Left lung (tissue), 10 donors: ENCODE results near the gene SOCS2. TPM values are rescaled to one million over a fixed set of nuclear protein-coding genes. Genes with fewer than 3 reads are reported as not detected.
A peak's percentile ranks its signal among the peaks of the same experiment; 100 is the strongest.
"Not testable (repeated sequence)": the region's sequence is repeated elsewhere in the genome, so short reads cannot be mapped to it uniquely, and the experiment has no call there.

Experiments
- ATAC-seq: fragments of 200-7000 bp; cut with Tn5 transposase; one replicate; pipeline ENCODE4 v1.9.1; 2020; ENCODE audit warnings: moderate library complexity
- DNase-seq, 4 donors: peaks; one replicate each; pipeline ENCODE4 v3.0.0-alpha.2; 2013 to 2020
- H3K27ac ChIP-seq, 2 donors: fragments of 200-600 bp; sonication (generic) in 1 of 2; one replicate each; pipeline versions ENCODE4 v1.5.0 to v1.8.0; 2020 to 2021
- H3K27me3 ChIP-seq, 2 donors: fragments of 200-600 bp; sonication (generic) in 1 of 2; one replicate each; pipeline versions ENCODE4 v1.5.0 to v1.8.0; 2020 to 2021
- H3K36me3 ChIP-seq, 2 donors: fragments of 200-600 bp; sonication (generic) in 1 of 2; one replicate each; pipeline versions ENCODE4 v1.5.0 to v1.8.0; 2020 to 2021
- H3K4me1 ChIP-seq, 2 donors: fragments of 200-600 bp; one replicate each; pipeline ENCODE4 v1.8.0; 2021
- H3K4me3 ChIP-seq, 2 donors: fragments of 200-600 bp; sonication (generic) in 1 of 2; one replicate each; pipeline versions ENCODE4 v1.5.0 to v1.8.0; 2020 to 2021; ENCODE audit warnings: mild to moderate bottlenecking in 1 of 2
- H3K9me3 ChIP-seq, 2 donors: fragments of 200-600 bp; sonication (generic) in 1 of 2; one replicate each; pipeline versions ENCODE4 v1.5.0 to v1.8.0; 2020 to 2021
- intact Hi-C, 2 donors: fragments of 100-400 bp; cut with DNase I; formaldehyde crosslinking; loops; one replicate each; pipeline versions ENCODE4 v1.11.2 to v1.14.2; 2022
- polyA plus RNA-seq, 6 donors: library from polyadenylated mRNA; unstranded; fragments of 120-200 nt; gene quantifications; one replicate each; pipeline ENCODE4 v1.2.1, GENCODE V29; 2013; ENCODE audit not compliant: insufficient read length in 6 of 6
- total RNA-seq, 2 donors: library from RNA; stranded (reverse); fragmentation: NEBNext Ultra II Directional; extraction: Animal tissue kit (Norgen Biotek cat#: 25700); gene quantifications; one replicate each; pipeline ENCODE4 v1.2.1, GENCODE V29; 2021
- TF ChIP-seq, protein P1 (sequence below), 2 donors: fragments of 200-600 bp; sonication (generic) in 1 of 2; IDR thresholded peaks; one replicate each; pipeline versions ENCODE4 v1.5.0 to v1.8.0; 2021; ENCODE audit warnings: antibody characterized with exemption in 2 of 2
- donor health status: DM: no; HTN: yes; CAD: no.
- donor health status: DM: no; HTN: no; CAD: no.

The SOCS2 gene
- total and polyA plus RNA-seq, 8 donors = 15.7 to 40.5 (median 31.0) TPM

DNA sequence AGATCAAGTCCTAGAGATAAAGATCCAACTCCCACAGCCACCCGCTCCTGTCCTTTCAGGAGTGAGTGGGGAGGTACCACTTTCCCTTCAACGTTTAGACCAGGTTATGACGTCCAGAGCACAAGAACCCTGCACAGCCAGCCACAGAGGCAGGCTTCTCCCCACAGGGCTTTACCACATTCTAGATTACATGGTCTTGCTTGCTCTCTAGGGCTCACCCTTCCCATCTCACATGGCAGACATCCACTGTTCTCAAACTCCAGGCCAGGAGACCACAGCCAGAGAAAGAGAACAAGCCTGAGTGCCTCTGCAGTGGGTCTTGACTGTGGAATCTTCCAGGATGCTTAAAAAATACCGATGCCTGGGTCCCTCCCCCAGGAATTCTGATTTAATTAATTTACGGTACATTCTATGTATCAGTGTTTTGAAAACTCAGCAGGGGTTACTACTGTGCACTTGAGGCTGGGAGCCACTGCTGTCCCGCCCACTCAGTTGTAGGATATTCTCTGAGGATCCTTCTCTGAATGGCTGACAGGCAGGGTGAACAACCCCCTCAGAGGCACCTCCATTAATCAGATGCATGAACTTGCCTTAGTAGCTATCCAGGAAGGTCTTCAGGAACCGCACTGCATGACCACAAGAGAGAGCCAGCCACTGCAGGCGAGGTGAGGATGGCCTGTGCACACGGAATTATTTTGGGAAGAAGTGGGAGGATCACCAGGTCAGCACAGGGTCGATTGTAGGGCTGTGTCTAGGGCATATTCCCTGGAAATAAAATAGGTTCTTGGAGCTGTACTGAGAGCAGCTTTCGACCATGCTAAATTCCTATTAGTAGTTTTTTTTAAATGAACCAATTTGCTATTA, 21.5 kb upstream of the SOCS2 start:
- no peaks in the 10 kb centered on the region for H3K4me1 ChIP-seq
- no peak for ATAC-seq
- no peaks in the 10 kb centered on the region for H3K9me3 ChIP-seq
- no peak overlapping the region for H3K27ac ChIP-seq
- intact Hi-C loops = no loop called here
- H3K4me3 ChIP-seq = no peak overlapping the region
- DNase-seq = no peak
- H3K27me3 ChIP-seq = no peaks in the 10 kb centered on the region
- TF ChIP-seq, protein P1, sequence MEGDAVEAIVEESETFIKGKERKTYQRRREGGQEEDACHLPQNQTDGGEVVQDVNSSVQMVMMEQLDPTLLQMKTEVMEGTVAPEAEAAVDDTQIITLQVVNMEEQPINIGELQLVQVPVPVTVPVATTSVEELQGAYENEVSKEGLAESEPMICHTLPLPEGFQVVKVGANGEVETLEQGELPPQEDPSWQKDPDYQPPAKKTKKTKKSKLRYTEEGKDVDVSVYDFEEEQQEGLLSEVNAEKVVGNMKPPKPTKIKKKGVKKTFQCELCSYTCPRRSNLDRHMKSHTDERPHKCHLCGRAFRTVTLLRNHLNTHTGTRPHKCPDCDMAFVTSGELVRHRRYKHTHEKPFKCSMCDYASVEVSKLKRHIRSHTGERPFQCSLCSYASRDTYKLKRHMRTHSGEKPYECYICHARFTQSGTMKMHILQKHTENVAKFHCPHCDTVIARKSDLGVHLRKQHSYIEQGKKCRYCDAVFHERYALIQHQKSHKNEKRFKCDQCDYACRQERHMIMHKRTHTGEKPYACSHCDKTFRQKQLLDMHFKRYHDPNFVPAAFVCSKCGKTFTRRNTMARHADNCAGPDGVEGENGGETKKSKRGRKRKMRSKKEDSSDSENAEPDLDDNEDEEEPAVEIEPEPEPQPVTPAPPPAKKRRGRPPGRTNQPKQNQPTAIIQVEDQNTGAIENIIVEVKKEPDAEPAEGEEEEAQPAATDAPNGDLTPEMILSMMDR (IDR thresholded peaks at IDR 0.05) = no peak
- H3K36me3 ChIP-seq = no peaks in the 10 kb centered on the region

DNA sequence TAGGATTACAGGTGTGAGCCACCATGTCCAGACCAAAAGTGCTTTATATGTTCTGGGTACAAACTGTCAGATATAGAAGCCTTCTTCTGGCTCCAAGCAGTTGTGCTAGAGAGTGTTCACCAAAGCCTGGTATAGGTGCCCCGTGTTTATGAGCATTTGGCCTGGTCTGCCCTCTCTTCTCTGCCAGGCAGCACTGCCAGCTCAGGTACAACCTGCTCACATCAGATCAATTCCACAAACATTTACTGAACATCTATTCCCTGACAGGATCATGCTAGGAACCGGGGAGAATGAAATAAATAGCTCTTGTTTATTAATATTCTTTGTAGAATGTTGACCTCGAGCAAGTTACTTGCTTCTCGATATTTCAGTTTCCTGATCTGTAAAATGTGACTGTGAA, 20.0 kb upstream of the SOCS2 start:
- intact Hi-C loops = no loop called here
- H3K27ac ChIP-seq = no peak overlapping the region
- ATAC-seq (no peak), DNase-seq (no peak)
- no peaks in the 10 kb centered on the region for H3K36me3 ChIP-seq
- TF ChIP-seq, protein P1 (IDR thresholded peaks at IDR 0.05) = no peak
- H3K4me3 ChIP-seq = no peak overlapping the region
- H3K9me3 ChIP-seq = no peaks in the 10 kb centered on the region
- H3K4me1 ChIP-seq = no peaks in the 10 kb centered on the region
- H3K27me3 ChIP-seq = no peaks in the 10 kb centered on the region

DNA sequence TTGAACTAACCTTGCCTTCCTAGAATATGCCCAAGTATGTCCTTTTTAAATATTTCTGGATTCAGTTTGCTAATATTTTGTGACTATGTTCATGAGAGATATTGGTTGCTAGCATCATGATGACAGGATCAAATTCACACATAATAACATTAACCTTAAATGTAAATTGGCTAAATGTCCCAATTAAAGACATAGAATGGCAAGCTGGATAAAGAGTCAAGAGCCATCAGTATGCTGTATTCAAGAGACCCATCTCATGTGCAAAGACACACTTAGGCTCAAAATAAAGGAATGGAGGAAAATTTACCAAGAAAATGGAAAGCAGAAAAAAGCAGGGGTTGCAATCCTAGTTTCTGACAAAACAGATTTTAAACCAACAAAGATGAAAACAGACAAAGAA, 14.6 kb upstream of the SOCS2 start:
- ATAC-seq, intact Hi-C loops, DNase-seq: not testable (repeated sequence)

DNA sequence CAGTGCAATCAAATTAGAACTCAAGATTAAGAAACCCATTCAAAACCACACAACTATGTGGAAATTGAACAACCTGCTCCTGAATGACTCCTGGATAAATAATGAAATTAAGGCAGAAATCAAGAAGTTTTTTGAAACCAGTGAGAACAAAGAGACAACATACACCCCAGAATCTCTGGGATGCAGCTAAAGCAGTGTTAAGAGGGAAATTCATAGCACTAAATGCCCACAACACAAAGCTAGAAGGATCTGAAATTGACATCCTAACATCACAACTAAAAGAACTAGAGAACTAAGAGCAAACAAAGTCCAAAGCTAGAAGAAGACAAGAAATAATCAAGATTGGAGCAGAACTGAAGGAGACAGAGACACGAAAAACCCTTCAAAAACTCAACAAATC, 13.8 kb upstream of the SOCS2 start:
- H3K4me1 ChIP-seq, H3K27ac ChIP-seq, ATAC-seq, DNase-seq, intact Hi-C loops, H3K36me3 ChIP-seq, H3K4me3 ChIP-seq, H3K27me3 ChIP-seq: not testable (repeated sequence)
- H3K9me3 ChIP-seq = peaks cover 0 to 24% of the 10 kb centered on the region in 2 donors

More for the DNA sequence above, 14.6 kb upstream of the SOCS2 start:
- not testable (repeated sequence) for H3K27me3 ChIP-seq, H3K4me1 ChIP-seq, H3K27ac ChIP-seq, H3K4me3 ChIP-seq, H3K36me3 ChIP-seq
- peaks cover 0 to 24% of the 10 kb centered on the region in 2 donors for H3K9me3 ChIP-seq

DNA sequence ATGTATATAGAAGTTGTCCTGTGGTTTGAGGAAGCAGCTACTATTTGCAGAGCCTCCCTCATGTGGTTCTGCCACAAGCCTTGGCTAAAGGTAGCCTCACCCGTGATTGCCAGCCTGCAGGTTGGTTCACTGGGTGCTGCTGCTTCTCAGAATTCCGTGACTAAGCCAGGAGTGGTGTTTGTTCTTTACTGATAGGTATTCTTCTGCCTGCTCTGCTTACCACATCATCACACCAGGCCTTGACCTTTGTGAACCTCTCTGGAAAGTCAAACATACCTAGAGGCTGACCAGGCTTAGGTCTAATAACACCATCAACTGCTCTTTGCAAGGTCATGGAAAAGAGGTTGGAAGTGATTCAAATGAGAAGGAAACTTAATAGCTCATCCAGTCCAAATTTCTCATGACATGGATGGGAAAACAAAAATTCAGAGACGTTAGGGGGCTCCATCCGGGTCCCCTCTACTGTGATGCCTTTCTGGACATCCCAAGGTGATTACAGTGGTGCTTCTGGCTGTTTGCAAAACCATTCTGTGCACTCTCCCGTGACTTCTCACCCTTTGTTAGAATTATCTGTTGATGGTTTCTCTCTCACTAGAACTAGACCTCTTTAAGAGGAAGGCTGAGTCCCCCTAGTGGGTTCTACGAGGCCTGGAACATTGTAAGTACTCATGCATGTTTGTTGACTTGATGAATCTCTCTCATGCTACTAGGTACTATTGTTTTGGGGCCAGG, 8.5 kb upstream of the SOCS2 start:
- no peaks in the 10 kb centered on the region for H3K36me3 ChIP-seq
- no peak overlapping the region for H3K4me3 ChIP-seq
- intact Hi-C loops = no loop called here
- H3K27ac ChIP-seq = no peak overlapping the region
- peaks cover 0 to 9% of the 10 kb centered on the region in 2 donors for H3K27me3 ChIP-seq
- TF ChIP-seq, protein P1 (IDR thresholded peaks at IDR 0.05) = no peak
- peaks cover 0 to 10% of the 10 kb centered on the region in 2 donors for H3K9me3 ChIP-seq
- peak; percentile 94 for ATAC-seq
- H3K4me1 ChIP-seq = peaks cover 0 to 2% of the 10 kb centered on the region in 2 donors
- DNase-seq = peak in 2 of 4 donors; percentile 7 to 61

DNA sequence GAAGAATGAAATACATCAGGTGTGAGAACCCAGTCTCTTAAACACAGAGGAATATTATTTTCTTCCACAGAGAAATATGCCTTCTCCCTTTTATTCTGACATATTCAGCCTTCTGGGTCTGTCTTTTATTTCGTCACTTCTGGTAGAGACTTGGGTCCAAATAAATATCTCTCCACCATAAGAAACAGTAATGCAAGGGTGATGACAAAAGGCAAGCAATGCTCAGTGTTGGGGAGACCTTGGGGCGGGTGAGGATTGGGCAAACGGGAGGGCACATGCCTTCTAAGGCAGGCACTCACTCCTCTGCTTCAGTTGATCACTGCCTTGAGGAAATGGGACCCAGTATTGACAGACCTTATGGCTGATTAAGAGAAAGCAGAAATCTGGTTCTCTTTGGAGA, 6.7 kb upstream of the SOCS2 start:
- Histone ChIP-seq H3K4me3 (no peak overlapping the region), H3K4me1 (peaks cover 0 to 17% of the 10 kb centered on the region in 2 donors), H3K9me3 (peaks cover 0 to 3% of the 10 kb centered on the region in 2 donors), H3K36me3 (no peaks in the 10 kb centered on the region), H3K27me3 (peaks cover 0 to 27% of the 10 kb centered on the region in 2 donors), H3K27ac (no peak overlapping the region)
- ATAC-seq = no peak
- TF ChIP-seq, protein P1 (IDR thresholded peaks at IDR 0.05) = no peak
- no peak for DNase-seq
- intact Hi-C loops = no loop called here
